Measurements from ENCODE around the gene FAHD2B. TPM values are rescaled to one million over a fixed set of nuclear protein-coding genes. Genes with fewer than 3 reads are reported as not detected.

Gene FAHD2B, protein sequence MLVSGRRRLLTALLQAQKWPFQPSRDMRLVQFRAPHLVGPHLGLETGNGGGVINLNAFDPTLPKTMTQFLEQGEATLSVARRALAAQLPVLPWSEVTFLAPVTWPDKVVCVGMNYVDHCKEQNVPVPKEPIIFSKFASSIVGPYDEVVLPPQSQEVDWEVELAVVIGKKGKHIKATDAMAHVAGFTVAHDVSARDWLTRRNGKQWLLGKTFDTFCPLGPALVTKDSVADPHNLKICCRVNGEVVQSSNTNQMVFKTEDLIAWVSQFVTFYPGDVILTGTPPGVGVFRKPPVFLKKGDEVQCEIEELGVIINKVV
- total RNA-seq = 6.2 and 16.6 TPM in 2 replicates

GRCh38 chr2:97094772-97095611 lies at the start of gene FAHD2B:
FAHD2B (minus strand) TSS chr2:97094882; CDS start chr2:97091706, 3,176 bp downstream.

GRCh38 chr2:97113050-97113881 lies 18.6 kb upstream of the FAHD2B start, which contains the start of gene ANKRD36:
ANKRD36 (plus strand) TSS chr2:97113153; CDS start chr2:97113740, 587 bp downstream.

Other genes with a start within 250 kb of the FAHD2B start
- gene ANKRD39, start 236.9 kb downstream of the FAHD2B start, total RNA-seq = 22.1 and 34.7 TPM in 2 replicates
- 24.6 and 50.6 TPM in 2 replicates for gene SEMA4C, start 224.8 kb downstream of the FAHD2B start, total RNA-seq
- gene FAM178B, start 108.3 kb downstream of the FAHD2B start, total RNA-seq = not detected in 2 replicates
- 5.7 and 11.1 TPM in 2 replicates for gene ANKRD36, start 18.3 kb upstream of the FAHD2B start, total RNA-seq

Data from mesangial cell (primary cell).